DND-41 (cell line): ENCODE measurements around the gene CRAMP1.

Experiments used
- ATAC-seq: fragments of 200-7000 bp; cut with Tn5 transposase; 3 replicates; pipeline ENCODE4 v1.9.1; 2021; ENCODE audit warnings: low read depth; ENCODE audit not compliant: insufficient read depth
- DNase-seq: peaks from one replicate; pipeline ENCODE4 v3.0.0-alpha.2; 2020
- H2AFZ ChIP-seq: 2 replicates; pipeline ENCODE4 v1.6.0; 2012; ENCODE audit warnings: low read depth, low read length
- H3K27ac ChIP-seq: 2 replicates; pipeline ENCODE4 v1.5.1; 2012; ENCODE audit warnings: low read length, inconsistent platforms
- H3K27me3 ChIP-seq: fragments of 200-600 bp; sonication (generic); 2 replicates; pipeline ENCODE4 v1.6.0; 2012; ENCODE audit warnings: low read length, mild to moderate bottlenecking, inconsistent platforms; ENCODE audit not compliant: insufficient read depth, poor library complexity
- H3K36me3 ChIP-seq: 2 replicates; pipeline ENCODE4 v1.5.1; 2012; ENCODE audit warnings: low read length, inconsistent platforms; ENCODE audit not compliant: insufficient read depth
- H3K4me1 ChIP-seq: 2 replicates; pipeline ENCODE4 v1.5.1; 2012; ENCODE audit warnings: mild to moderate bottlenecking, low read length; ENCODE audit not compliant: insufficient read depth
- H3K4me2 ChIP-seq: 2 replicates; pipeline ENCODE4 v1.6.0; 2012; ENCODE audit warnings: mild to moderate bottlenecking, moderate library complexity, low read length, inconsistent platforms; ENCODE audit not compliant: insufficient read depth
- H3K4me3 ChIP-seq, 2 experiments: fragments of 200-600 bp in 1 of 2; shearing (Covaris generic) in 1 of 2; 2 replicates each; pipeline ENCODE4 v1.5.1; 2012 to 2016; ENCODE audit warnings: inconsistent platforms in 2 of 2, low read length in 2 of 2, mild to moderate bottlenecking in 2 of 2, low read depth in 1 of 2, moderate library complexity in 1 of 2
- H3K79me2 ChIP-seq: 2 replicates; pipeline ENCODE4 v1.6.0; 2012; ENCODE audit warnings: low read length, inconsistent platforms; ENCODE audit not compliant: insufficient read depth
- H3K9ac ChIP-seq: 2 replicates; pipeline ENCODE4 v1.6.0; 2012; ENCODE audit warnings: low read depth, mild to moderate bottlenecking, inconsistent platforms, low read length, moderate library complexity
- H3K9me3 ChIP-seq: 2 replicates; pipeline ENCODE4 v1.5.1; 2012; ENCODE audit warnings: low read length, moderate library complexity, mild to moderate bottlenecking, inconsistent platforms; ENCODE audit not compliant: insufficient read depth, severe bottlenecking
- H4K20me1 ChIP-seq: 2 replicates; pipeline ENCODE4 v1.6.0; 2012; ENCODE audit warnings: low read length; ENCODE audit not compliant: insufficient read depth
- CTCF ChIP-seq: IDR thresholded peaks from 2 replicates; pipeline ENCODE4 v1.5.1; 2012; ENCODE audit warnings: borderline replicate concordance, low read length, moderate library complexity, mild to moderate bottlenecking; ENCODE audit not compliant: poor library complexity, severe bottlenecking; ENCODE audit errors: extremely low read depth
- EZH2 ChIP-seq: IDR thresholded peaks from 3 replicates; pipeline ENCODE4 v1.6.1; 2012; ENCODE audit warnings: borderline replicate concordance, low read depth, mild to moderate bottlenecking, moderate library complexity, low read length, inconsistent platforms; ENCODE audit not compliant: severe bottlenecking

The CRAMP1 gene

DNA sequence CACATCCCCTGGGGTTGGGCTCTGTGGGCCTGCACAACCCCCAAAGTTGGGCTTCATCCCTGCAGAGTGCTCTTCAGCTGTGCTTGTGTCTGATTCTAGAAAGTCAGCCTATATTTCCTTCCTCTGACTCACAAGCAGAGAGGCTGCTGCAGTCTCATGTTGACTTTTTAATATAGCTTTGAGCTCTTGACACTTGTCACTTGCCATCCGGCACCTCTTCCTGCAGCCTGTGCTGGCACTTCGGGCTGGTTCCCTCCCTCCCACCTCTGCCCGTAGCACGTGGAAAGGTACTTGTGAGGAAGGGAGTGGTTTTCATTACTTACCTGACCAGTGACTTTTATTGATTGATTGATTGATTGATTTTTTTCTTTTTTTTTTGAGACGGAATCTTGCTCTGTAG is 46.9 kb downstream of the CRAMP1 start:
- TF ChIP-seq CTCF, result no peak
- H4K20me1 ChIP-seq, result peaks cover 12% of the 10 kb centered on the region
- no peak overlapping the region for H3K4me3 ChIP-seq
- H3K4me2 ChIP-seq, result no peak overlapping the region
- H3K79me2 ChIP-seq, result no peaks in the 10 kb centered on the region
- H2AFZ ChIP-seq, result no peak overlapping the region
- H3K4me1 ChIP-seq, result no peaks in the 10 kb centered on the region
- 0 out of 3 replicates have a peak, but pooled peaks have one; percentile 14 for ATAC-seq
- H3K36me3 ChIP-seq, result peaks cover 94% of the 10 kb centered on the region
- H3K27me3 ChIP-seq, result no peaks in the 10 kb centered on the region
- DNase-seq, result no peak
- H3K27ac ChIP-seq, result no peak overlapping the region
- no peak overlapping the region for H3K9ac ChIP-seq
- no peaks in the 10 kb centered on the region for H3K9me3 ChIP-seq

DNA sequence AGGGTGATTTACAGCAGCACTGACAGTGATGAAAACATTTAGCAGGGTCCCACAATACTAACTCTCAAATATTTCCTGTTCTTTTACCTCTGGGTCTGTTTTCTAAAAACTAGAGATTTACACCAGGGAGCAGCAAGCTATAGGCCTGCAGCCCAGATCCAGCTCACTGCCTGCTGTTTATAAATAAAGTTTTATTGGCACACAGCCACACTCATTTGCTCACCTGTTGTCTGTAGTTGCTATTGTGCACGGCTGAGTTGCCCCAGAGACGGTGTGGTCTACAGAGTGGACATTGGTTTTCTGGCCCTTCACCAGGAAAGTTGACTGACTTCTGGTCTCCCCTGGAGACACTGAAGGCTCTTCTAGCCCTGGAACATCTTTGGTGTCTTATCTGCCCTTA is 49.7 kb downstream of the CRAMP1 start:
- ATAC-seq (no peak), DNase-seq (no peak)
- Histone ChIP-seq H3K27me3 (no peaks in the 10 kb centered on the region), H3K79me2 (no peaks in the 10 kb centered on the region), H3K9me3 (no peaks in the 10 kb centered on the region), H3K4me3 (no peak overlapping the region), H3K36me3 (peaks cover 93% of the 10 kb centered on the region), H3K4me1 (no peaks in the 10 kb centered on the region), H4K20me1 (peaks cover 8% of the 10 kb centered on the region), H2AFZ (no peak overlapping the region), H3K4me2 (no peak overlapping the region), H3K27ac (no peak overlapping the region), H3K9ac (no peak overlapping the region)
- TF ChIP-seq EZH2, result no peak
- TF ChIP-seq CTCF, result no peak

GRCh38 chr16:1662543-1662942 is 50.4 kb downstream of the CRAMP1 start:
- Histone ChIP-seq H4K20me1 (peaks cover 5% of the 10 kb centered on the region), H3K27ac (no peak overlapping the region), H3K4me1 (no peaks in the 10 kb centered on the region), H2AFZ (no peak overlapping the region), H3K36me3 (peaks cover 93% of the 10 kb centered on the region), H3K9ac (no peak overlapping the region), H3K27me3 (no peaks in the 10 kb centered on the region), H3K4me3 (no peak overlapping the region), H3K4me2 (no peak overlapping the region), H3K79me2 (no peaks in the 10 kb centered on the region), H3K9me3 (no peaks in the 10 kb centered on the region)
- TF ChIP-seq CTCF (no peak), EZH2 (no peak)
- ATAC-seq, result no peak
- no peak for DNase-seq

GRCh38 chr16:1665829-1666228 is 53.7 kb downstream of the CRAMP1 start:
- TF ChIP-seq CTCF, result no peak
- no peak for TF ChIP-seq EZH2
- H4K20me1 ChIP-seq, result no peaks in the 10 kb centered on the region; the same call in 1 of the 2 replicates
- DNase-seq, result no peak
- no peaks in the 10 kb centered on the region for H3K4me1 ChIP-seq
- ATAC-seq, result no peak
- H3K27ac ChIP-seq, result no peak overlapping the region
- no peak overlapping the region for H3K4me2 ChIP-seq
- H3K79me2 ChIP-seq, result no peaks in the 10 kb centered on the region
- H3K36me3 ChIP-seq, result peaks cover 90% of the 10 kb centered on the region
- H3K4me3 ChIP-seq, result no peak overlapping the region
- H2AFZ ChIP-seq, result no peak overlapping the region
- H3K9me3 ChIP-seq, result no peaks in the 10 kb centered on the region
- no peaks in the 10 kb centered on the region for H3K27me3 ChIP-seq
- no peak overlapping the region for H3K9ac ChIP-seq
